Body of pancreas (tissue), 4 donors: Measurements from ENCODE around the gene PINK1.

Source experiments
- POLR2A ChIP-seq, 3 donors: fragments of 450-650 bp; IDR thresholded peaks; one replicate each; pipeline ENCODE4 v1.6.1; 2016; ENCODE audit warnings: antibody characterized with exemption in 3 of 3, mild to moderate bottlenecking in 2 of 3
- TF ChIP-seq, protein P1 (sequence below), 7 experiments: fragments of 450-650 bp in 4 of 7; fragments of 200-600 bp in 3 of 7; sonication (generic) in 3 of 7; IDR thresholded peaks; one replicate each; pipeline ENCODE4 v1.5.1; 2016 to 2019; ENCODE audit warnings: antibody characterized with exemption in 7 of 7

- TF ChIP-seq, protein P1, sequence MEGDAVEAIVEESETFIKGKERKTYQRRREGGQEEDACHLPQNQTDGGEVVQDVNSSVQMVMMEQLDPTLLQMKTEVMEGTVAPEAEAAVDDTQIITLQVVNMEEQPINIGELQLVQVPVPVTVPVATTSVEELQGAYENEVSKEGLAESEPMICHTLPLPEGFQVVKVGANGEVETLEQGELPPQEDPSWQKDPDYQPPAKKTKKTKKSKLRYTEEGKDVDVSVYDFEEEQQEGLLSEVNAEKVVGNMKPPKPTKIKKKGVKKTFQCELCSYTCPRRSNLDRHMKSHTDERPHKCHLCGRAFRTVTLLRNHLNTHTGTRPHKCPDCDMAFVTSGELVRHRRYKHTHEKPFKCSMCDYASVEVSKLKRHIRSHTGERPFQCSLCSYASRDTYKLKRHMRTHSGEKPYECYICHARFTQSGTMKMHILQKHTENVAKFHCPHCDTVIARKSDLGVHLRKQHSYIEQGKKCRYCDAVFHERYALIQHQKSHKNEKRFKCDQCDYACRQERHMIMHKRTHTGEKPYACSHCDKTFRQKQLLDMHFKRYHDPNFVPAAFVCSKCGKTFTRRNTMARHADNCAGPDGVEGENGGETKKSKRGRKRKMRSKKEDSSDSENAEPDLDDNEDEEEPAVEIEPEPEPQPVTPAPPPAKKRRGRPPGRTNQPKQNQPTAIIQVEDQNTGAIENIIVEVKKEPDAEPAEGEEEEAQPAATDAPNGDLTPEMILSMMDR (IDR thresholded peaks at IDR 0.05): no peak
- no peak for TF ChIP-seq POLR2A (IDR thresholded peaks at IDR 0.05)
These were observed 56.4 kb downstream of the PINK1 start for GRCh38 chr1:20689645-20690056.
